ENCODE measurements around the gene RUNX2. TPM values are rescaled to one million over a fixed set of nuclear protein-coding genes. Genes with fewer than 3 reads are reported as not detected.
A peak's percentile ranks its signal among the peaks of the same experiment; 100 is the strongest.

RUNX2 gene
- total RNA-seq, 1 donor from 2014 or later: 6.3 TPM

DNA sequence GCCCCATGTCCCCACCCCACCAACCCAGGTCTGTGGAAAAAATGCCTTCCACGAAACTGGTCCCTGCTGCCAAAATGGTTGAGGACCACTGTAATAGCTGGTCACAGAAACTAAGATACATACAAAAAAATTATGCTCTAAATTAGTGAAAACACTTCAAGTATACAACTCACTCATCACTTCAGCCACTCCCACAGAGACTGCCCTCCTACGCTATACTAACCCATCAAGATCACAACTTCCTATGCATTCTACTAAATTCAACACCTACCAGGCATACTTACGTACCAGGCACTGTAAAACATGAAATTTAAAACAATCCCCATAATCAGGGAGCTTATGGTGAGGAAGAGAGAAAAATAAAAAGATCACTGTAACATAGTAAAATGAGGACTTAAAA is 22.9 kb downstream of the RUNX2 start:
- no peak for DNase-seq (ENCODE audit: low spot score)

GRCh38 chr6:45351667-45352066 is 23.5 kb downstream of the RUNX2 start:
- DNase-seq (ENCODE audit: low spot score): no peak

- DNase-seq (ENCODE audit: low spot score): no peak
Measured at GRCh38 chr6:45353654-45354053, 25.5 kb downstream of the RUNX2 start.

GRCh38 chr6:45364466-45364865 is 36.3 kb downstream of the RUNX2 start:
- DNase-seq (ENCODE audit: low spot score): no peak

- no peak for DNase-seq (ENCODE audit: low spot score)
Measured at GRCh38 chr6:45365036-45365435, 36.9 kb downstream of the RUNX2 start.

- no peak for DNase-seq (ENCODE audit: low spot score)
Measured at GRCh38 chr6:45366534-45366933, 38.4 kb downstream of the RUNX2 start.

GRCh38 chr6:45367999-45368398 is 39.9 kb downstream of the RUNX2 start:
- DNase-seq (ENCODE audit: low spot score): no peak

GRCh38 chr6:45369870-45370269 is 41.7 kb downstream of the RUNX2 start:
- DNase-seq (ENCODE audit: low spot score): no peak

GRCh38 chr6:45371924-45372573 is 43.9 kb downstream of the RUNX2 start:
- no peak for DNase-seq (ENCODE audit: low spot score)

DNA sequence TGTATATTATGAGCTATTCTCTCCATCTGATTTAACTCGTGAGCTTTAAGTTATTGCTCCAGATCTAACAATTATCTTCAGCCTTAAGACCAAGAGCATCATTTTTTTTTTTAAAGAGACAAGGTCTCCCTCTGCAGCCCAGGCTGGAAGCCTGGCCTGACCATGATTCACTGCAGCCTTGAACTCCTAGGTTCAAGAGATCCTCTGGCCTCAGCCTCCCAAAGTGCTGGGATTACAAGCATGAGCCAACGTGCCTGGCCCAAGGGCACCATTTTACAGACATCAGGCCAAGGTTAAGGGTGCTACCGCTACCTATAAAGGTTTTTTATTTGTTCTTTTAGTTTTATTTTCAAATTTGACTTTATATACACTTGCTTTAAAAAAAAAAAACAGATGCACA is 47.3 kb downstream of the RUNX2 start:
- no peak for DNase-seq (ENCODE audit: low spot score)

DNA sequence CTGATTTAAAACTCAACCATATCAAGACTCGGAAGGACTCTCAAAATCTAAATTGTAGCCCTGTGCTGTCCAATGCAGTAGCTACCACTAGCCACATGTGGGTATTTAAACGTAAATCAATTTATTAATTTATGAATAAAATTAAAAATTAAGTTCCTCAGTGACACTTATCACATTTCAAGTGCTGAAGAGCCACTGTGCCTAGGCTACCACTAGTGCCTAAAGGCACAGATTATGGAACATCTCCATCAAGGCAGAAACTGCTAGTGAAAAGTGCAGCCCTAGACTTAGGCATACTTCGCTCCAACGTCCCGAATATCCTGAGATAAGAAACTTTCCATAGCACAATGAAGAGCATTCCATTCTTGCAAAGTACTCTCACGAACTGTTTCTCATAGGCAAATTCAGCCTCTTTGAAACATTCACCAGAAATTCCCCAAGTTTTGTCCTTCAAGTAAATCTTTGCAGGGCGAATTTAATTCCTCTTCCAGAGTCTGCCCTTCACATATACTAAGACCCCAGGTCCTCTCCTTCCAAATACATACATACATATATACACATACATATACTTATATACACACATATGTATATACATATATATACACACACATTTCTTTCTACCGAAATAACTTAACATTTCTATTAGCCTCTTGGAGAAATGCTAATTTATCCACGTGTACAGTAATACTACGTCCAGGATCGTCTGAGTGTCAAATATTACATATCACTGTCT is 48.3 kb downstream of the RUNX2 start:
- DNase-seq (ENCODE audit: low spot score): peak; percentile 65

- no peak for DNase-seq (ENCODE audit: low spot score)
Measured at GRCh38 chr6:45377043-45377553, 49.0 kb downstream of the RUNX2 start.

DNA sequence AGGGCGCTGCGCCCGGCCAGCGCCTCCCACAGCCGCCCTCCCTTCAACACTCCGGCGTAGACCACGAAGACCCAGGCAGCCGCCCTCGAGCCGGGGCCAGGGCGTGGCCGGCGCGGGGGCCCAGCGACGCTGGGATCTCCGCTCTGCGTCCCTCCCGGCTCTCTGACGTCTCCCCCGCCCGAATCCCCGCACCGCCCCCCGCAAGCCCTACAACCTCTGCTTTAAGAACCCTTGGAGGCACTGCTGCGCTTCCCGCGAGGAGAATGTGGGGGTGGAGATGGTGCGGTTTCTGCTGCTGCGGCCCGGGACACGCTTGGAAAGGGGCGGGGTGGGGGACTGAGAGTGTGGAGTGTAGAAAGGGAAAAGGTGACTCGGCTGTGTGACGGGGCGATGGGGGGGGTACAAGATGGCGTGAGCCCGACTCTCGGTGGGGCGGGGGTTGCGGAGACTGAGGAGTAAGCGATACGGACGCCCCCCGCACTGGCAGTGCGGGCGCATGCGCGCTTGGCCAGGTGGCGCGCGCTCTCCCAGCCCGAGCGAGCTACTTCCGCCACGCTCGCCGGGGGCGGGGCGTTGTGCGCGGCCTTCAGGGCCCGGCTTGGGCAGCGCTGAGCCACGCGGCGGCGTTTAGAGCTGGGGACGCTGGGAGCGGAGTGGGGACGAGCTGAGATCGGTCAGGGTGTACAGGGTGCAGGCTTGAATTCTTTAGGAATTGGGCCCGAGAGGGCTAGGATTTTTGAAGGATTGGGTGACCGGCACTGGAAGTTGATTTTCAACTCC is 49.6 kb downstream of the RUNX2 start, which contains the start of gene SUPT3H:
SUPT3H (minus strand) TSS at position 381 of the 780 bp plus-strand sequence.
- DNase-seq (ENCODE audit: low spot score): peak; percentile 98

- DNase-seq (ENCODE audit: low spot score): no peak
Measured at GRCh38 chr6:45378334-45378926, 50.3 kb downstream of the RUNX2 start.

DNA sequence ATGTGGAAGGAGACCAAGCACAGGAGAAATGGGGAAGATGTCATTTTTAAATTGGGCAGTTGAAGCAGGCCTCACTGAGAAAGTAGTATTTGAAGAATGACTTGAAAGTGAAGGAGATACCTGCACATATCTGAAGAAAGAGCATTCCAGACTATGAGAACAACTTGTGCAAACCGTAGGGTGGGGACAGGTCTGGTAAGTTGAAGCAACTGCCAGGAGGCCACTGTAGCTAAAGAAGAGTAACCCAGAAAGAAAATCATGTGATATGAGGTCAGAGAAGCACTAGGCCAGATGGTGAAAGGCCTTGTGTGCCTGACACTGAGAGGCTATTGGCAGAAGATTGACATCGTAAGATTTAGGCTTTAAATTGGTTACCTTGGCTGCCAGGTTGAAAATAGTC is 54.3 kb downstream of the RUNX2 start:
- DNase-seq (ENCODE audit: low spot score): no peak

DNA sequence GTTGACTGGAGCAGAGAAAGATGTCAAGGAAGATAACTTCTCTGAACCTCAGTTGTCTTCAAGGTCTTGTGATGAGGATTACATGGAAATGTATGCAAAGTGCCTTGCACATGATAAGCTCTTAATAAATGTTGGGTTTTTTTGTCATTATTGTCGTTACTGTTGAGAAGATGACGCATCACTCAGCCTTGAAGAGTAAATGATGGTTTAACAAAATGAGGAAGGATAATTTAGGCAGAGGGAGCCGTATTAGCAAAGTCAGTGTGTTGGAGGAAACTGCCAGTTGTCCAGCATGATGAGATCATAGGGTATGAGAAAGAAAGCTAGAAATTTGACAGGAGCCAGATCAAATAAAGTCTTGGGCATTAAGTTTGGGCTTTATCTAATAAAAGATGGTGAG is 58.4 kb downstream of the RUNX2 start:
- no peak for DNase-seq (ENCODE audit: low spot score)

DNA sequence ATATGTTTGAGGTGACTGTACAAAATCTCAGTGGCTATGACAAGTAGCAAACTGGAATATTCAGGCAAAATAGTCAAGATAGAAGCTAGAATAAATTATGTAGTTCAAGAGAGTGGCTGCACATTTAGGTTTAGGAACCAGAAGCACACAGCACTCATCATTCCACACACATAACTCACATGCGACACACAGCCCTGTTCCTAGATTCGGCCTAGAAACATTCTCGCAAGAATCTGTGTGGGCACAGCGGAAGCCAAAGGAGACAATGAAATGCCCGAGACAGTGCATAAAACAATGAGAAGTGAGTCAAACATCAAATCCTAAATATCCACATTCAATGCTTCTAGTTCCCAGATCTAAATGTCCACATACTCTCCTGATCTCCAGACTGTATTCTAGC is 59.1 kb downstream of the RUNX2 start:
- no peak for DNase-seq (ENCODE audit: low spot score)

DNA sequence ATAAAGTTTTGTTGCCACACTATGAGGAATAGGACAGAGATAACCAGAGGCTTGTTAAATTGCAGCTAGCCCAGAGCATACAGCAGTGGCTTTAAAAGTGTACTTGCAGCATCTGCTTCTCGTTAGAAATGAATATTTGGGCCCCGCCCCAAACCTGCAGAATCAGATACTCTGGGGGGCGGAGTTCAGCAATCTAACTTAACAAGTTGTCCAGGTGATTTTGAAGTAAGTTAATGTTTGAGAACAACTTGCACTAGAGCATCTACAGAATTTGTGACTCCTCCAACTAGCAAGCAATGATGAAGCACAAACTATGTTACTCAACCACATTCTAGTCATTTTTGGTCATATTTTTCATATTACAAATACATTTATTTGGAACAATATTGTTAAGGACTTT is 60.2 kb downstream of the RUNX2 start:
- DNase-seq (ENCODE audit: low spot score): peak; percentile 23

- DNase-seq (ENCODE audit: low spot score): no peak
Measured at GRCh38 chr6:45394586-45395095, 66.5 kb downstream of the RUNX2 start.

DNA sequence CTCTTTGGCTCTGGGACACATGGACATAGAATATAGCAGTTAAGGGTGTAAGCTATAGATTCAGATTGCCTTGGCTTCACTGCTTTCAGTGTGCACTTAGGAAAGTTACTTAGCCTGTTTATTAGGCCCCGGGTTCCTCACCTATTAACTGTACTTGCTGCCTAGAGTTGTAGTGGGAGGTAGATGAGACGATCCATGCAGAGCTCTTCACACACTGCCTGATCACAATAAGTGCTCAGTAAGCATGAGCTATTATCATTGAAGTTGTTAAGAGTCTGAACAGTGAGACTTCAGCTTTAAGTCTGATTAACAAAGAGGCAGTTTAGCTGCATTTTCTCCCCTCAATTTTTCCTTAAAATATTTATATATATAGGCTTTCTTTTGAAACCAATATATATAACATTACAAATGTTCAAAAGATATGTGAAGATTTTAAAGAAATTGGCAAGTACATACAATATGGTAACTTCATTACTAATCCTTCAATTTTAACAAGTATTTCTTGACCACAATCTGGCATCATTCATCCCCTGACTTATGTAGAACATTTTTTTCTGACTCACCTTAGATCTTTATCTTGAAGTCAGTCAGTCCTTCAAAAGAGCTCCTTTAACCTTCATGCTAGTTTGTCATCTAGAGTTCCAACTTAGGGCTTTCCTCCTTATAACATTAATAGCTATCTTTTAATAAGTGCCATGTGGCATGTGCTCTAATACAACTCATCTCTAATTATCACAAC is 70.1 kb downstream of the RUNX2 start:
- DNase-seq (ENCODE audit: low spot score): no peak

- DNase-seq (ENCODE audit: low spot score): no peak
Measured at GRCh38 chr6:45400021-45400420, 71.9 kb downstream of the RUNX2 start.

Measured in umbilical cord (tissue), 2 donors.